HEK293 (cell line): Measurements from ENCODE around the gene DOCK3.

Experiments
- CTCF ChIA-PET: fragments of 350-600 bp; formaldehyde crosslinking; extraction: SDS; loops from one replicate; lab custom pipeline; 2021; ENCODE audit warnings: antibody characterized with exemption; lab: Yijun Ruan, JAX
- POLR2A ChIA-PET: fragments of 300-600 bp; formaldehyde crosslinking; extraction: SDS; loops from one replicate; lab custom pipeline; 2020; ENCODE audit warnings: antibody characterized with exemption, inconsistent platforms; lab: Yijun Ruan, JAX
- H3K27ac ChIP-seq: fragments of 200-500 bp; sonication (Bioruptor generic); 2 replicates; pipeline ENCODE4 v1.5.1; 2014; ENCODE audit warnings: low read depth, low read length, control low read depth, inconsistent platforms; ENCODE audit errors: extremely low read depth
- H3K36me3 ChIP-seq, 2 experiments: fragments of 200-500 bp in 1 of 2; sonication (Bioruptor generic) in 1 of 2; 1 replicate in 1 of 2; 2 replicates in 1 of 2; pipeline ENCODE4 v1.5.1; 2014 to 2017; ENCODE audit warnings: inconsistent platforms in 2 of 2, low read length in 2 of 2; ENCODE audit not compliant: control insufficient read depth in 2 of 2, insufficient read depth in 1 of 2
- H3K4me1 ChIP-seq: fragments of 200-500 bp; sonication (Bioruptor generic); 2 replicates; pipeline ENCODE4 v1.5.1; 2014; ENCODE audit warnings: mild to moderate bottlenecking, low read length, inconsistent platforms; ENCODE audit not compliant: control insufficient read depth, insufficient read depth
- H3K4me3 ChIP-seq: 2 replicates; pipeline ENCODE4 v1.5.1; 2011; ENCODE audit warnings: low read depth, mild to moderate bottlenecking, control low read depth, low read length, moderate library complexity
- H3K9me3 ChIP-seq: fragments of 200-500 bp; sonication (Bioruptor generic); 2 replicates; pipeline ENCODE4 v1.5.1; 2014; ENCODE audit warnings: low read depth, low read length, inconsistent platforms; ENCODE audit not compliant: control insufficient read depth, insufficient read depth
- GLIS2 ChIP-seq: fragments of 450-650 bp; formaldehyde crosslinking; IDR thresholded peaks from 2 replicates; pipeline ENCODE4 v1.5.1; 2016; ENCODE audit warnings: missing biosample characterization, missing genetic modification characterization
- KLF7 ChIP-seq: fragments of 450-650 bp; formaldehyde crosslinking; IDR thresholded peaks from 2 replicates; pipeline ENCODE4 v1.5.1; 2016; ENCODE audit warnings: missing biosample characterization, missing genetic modification characterization, borderline replicate concordance
- PRDM10 ChIP-seq: fragments of 450-650 bp; formaldehyde crosslinking; IDR thresholded peaks from 2 replicates; pipeline ENCODE4 v1.5.1; 2016; ENCODE audit warnings: missing biosample characterization, missing genetic modification characterization
- WT1 ChIP-seq: fragments of 450-650 bp; formaldehyde crosslinking; IDR thresholded peaks from 2 replicates; pipeline ENCODE4 v1.5.1; 2016; ENCODE audit warnings: missing biosample characterization, missing genetic modification characterization
- ZBTB20 ChIP-seq: fragments of 450-650 bp; formaldehyde crosslinking; IDR thresholded peaks from 2 replicates; pipeline ENCODE4 v1.5.1; 2016; ENCODE audit warnings: missing biosample characterization, missing genetic modification characterization
- ZFP3 ChIP-seq: fragments of 450-650 bp; formaldehyde crosslinking; IDR thresholded peaks from 2 replicates; pipeline ENCODE4 v1.5.1; 2016; ENCODE audit warnings: low read depth, missing biosample characterization, missing genetic modification characterization
- ZIC2 ChIP-seq: fragments of 450-650 bp; formaldehyde crosslinking; IDR thresholded peaks from 2 replicates; pipeline ENCODE4 v1.5.1; 2016; ENCODE audit warnings: missing biosample characterization, missing genetic modification characterization
- ZNF133 ChIP-seq: fragments of 450-650 bp; formaldehyde crosslinking; IDR thresholded peaks from 2 replicates; pipeline ENCODE4 v1.5.1; 2016; ENCODE audit warnings: missing biosample characterization, missing genetic modification characterization
- ZNF202 ChIP-seq: fragments of 450-650 bp; formaldehyde crosslinking; IDR thresholded peaks from 2 replicates; pipeline ENCODE4 v1.5.1; 2016; ENCODE audit warnings: missing biosample characterization, missing genetic modification characterization, borderline replicate concordance
- ZNF335 ChIP-seq: fragments of 450-650 bp; formaldehyde crosslinking; conservative IDR thresholded peaks from 2 replicates; pipeline ENCODE4 v1.5.1; 2016; ENCODE audit warnings: missing biosample characterization, missing genetic modification characterization
- ZNF391 ChIP-seq: fragments of 450-650 bp; formaldehyde crosslinking; IDR thresholded peaks from 2 replicates; pipeline ENCODE4 v1.5.1; 2016; ENCODE audit warnings: low read depth, missing biosample characterization, missing genetic modification characterization, borderline replicate concordance
- ZNF488 ChIP-seq: fragments of 450-650 bp; formaldehyde crosslinking; IDR thresholded peaks from 2 replicates; pipeline ENCODE4 v1.5.1; 2016; ENCODE audit warnings: missing biosample characterization, missing genetic modification characterization
- ZNF623 ChIP-seq: fragments of 450-650 bp; formaldehyde crosslinking; IDR thresholded peaks from 2 replicates; pipeline ENCODE4 v1.5.1; 2016; ENCODE audit warnings: missing biosample characterization, missing genetic modification characterization
- ZNF654 ChIP-seq: fragments of 450-650 bp; formaldehyde crosslinking; IDR thresholded peaks from 2 replicates; pipeline ENCODE4 v1.5.1; 2016; ENCODE audit warnings: low read depth, missing biosample characterization, missing genetic modification characterization
- ZNF658 ChIP-seq: fragments of 450-650 bp; formaldehyde crosslinking; IDR thresholded peaks from 2 replicates; pipeline ENCODE4; 2016; ENCODE audit warnings: missing biosample characterization, missing genetic modification characterization
- ZNF670 ChIP-seq: fragments of 450-650 bp; formaldehyde crosslinking; IDR thresholded peaks from 2 replicates; pipeline ENCODE4 v1.5.1; 2016; ENCODE audit warnings: missing biosample characterization, missing genetic modification characterization, low read depth
- ZNF747 ChIP-seq: fragments of 450-650 bp; formaldehyde crosslinking; IDR thresholded peaks from 2 replicates; pipeline ENCODE4 v1.5.1; 2016; ENCODE audit warnings: missing biosample characterization, missing genetic modification characterization
- ZNF776 ChIP-seq: fragments of 450-650 bp; formaldehyde crosslinking; IDR thresholded peaks from 2 replicates; pipeline ENCODE4 v1.5.0; 2017; ENCODE audit warnings: missing biosample characterization, missing genetic modification characterization, borderline replicate concordance
- ZNF792 ChIP-seq: fragments of 450-650 bp; formaldehyde crosslinking; IDR thresholded peaks from 2 replicates; pipeline ENCODE4 v1.5.1; 2016; ENCODE audit warnings: missing biosample characterization, missing genetic modification characterization
- ZSCAN4 ChIP-seq: fragments of 450-650 bp; formaldehyde crosslinking; IDR thresholded peaks from 2 replicates; pipeline ENCODE4 v1.5.1; 2017; ENCODE audit warnings: missing biosample characterization, missing genetic modification characterization
- TF ChIP-seq, protein P1 (sequence below): fragments of 450-650 bp; formaldehyde crosslinking; conservative IDR thresholded peaks from 2 replicates; pipeline ENCODE4 v1.5.1; 2016; ENCODE audit warnings: low read depth, missing biosample characterization, missing genetic modification characterization
- TF ChIP-seq, protein P2 (sequence below): fragments of 450-650 bp; formaldehyde crosslinking; IDR thresholded peaks from 2 replicates; pipeline ENCODE4 v1.5.1; 2016; ENCODE audit warnings: missing biosample characterization, missing genetic modification characterization

DOCK3 gene

GRCh38 chr3:50674349-50675178 is at the start of gene DOCK3:
Gene DOCK3, plus strand, starts transcription at chr3:50674927. Its CDS starts 337 bp downstream, at chr3:50675264.
- peak within 1 kb of the TSS; percentile 95 for H3K27ac ChIP-seq
- peaks cover 8% of the 10 kb centered on the region for H3K4me1 ChIP-seq
- H3K36me3 ChIP-seq, result no peaks in the 10 kb centered on the region
- H3K4me3 ChIP-seq, result peak within 1 kb of the TSS; percentile 65
- ChIA-PET POLR2A (no interaction called here), CTCF (interaction anchor here (0.6 to 1.8 kb wide), 5 partner anchors 8 to 1268 kb away, joined by 3 to 8 read pairs (median 4); no protein-coding TSS in a partner anchor)
- no peaks in the 10 kb centered on the region for H3K9me3 ChIP-seq
- no peak for TF ChIP-seq ZNF658 (tag by site-specific recombination)
- TF ChIP-seq ZNF654 (tag by site-specific recombination), result no peak
- TF ChIP-seq ZNF792 (tag by site-specific recombination), result no peak
- TF ChIP-seq GLIS2 (tag by site-specific recombination), result peak; percentile 16; the same call in 1 of the 2 replicates
- no peak for TF ChIP-seq ZNF202
- TF ChIP-seq PRDM10 (tag by site-specific recombination), result no peak; the same call in 1 of the 2 replicates
- no peak for TF ChIP-seq ZSCAN4 (tag by site-specific recombination)
- no peak for TF ChIP-seq ZNF776 (tag by site-specific recombination)
- no peak for TF ChIP-seq KLF7 (tag by site-specific recombination)
- TF ChIP-seq ZBTB20 (tag by site-specific recombination), result peak; percentile 44; the same call in 1 of the 2 replicates
- TF ChIP-seq ZNF335, result peak; percentile 61; the same call in 1 of the 2 replicates
- no peak for TF ChIP-seq ZNF133 (tag by site-specific recombination)
- TF ChIP-seq WT1 (tag by site-specific recombination), result no peak
- TF ChIP-seq ZIC2 (tag by site-specific recombination), result 0 out of 2 replicates have a peak, but pooled peaks have one; percentile 12

- ChIA-PET CTCF (interaction anchor here (0.5 to 1.8 kb wide), 5 partner anchors 9 to 806 kb away, joined by 3 to 7 read pairs (median 3); partner anchors contain the start of gene MAPKAPK3), POLR2A (no interaction called here)
- Histone ChIP-seq H3K36me3 (peaks cover 0 to 28% of the 10 kb centered on the region in 2 experiments; a peak in 1 of 3 replicates), H3K9me3 (no peaks in the 10 kb centered on the region), H3K4me1 (no peaks in the 10 kb centered on the region), H3K27ac (no peak overlapping the region), H3K4me3 (no peak overlapping the region)
- no peak for TF ChIP-seq ZNF670
- no peak for TF ChIP-seq ZNF391 (tag by site-specific recombination)
- no peak for TF ChIP-seq ZFP3 (tag by site-specific recombination)
- TF ChIP-seq KLF7 (tag by site-specific recombination), result no peak
- TF ChIP-seq ZNF623 (tag by site-specific recombination), result no peak
- TF ChIP-seq ZNF488 (tag by site-specific recombination), result no peak
- TF ChIP-seq, protein P1, sequence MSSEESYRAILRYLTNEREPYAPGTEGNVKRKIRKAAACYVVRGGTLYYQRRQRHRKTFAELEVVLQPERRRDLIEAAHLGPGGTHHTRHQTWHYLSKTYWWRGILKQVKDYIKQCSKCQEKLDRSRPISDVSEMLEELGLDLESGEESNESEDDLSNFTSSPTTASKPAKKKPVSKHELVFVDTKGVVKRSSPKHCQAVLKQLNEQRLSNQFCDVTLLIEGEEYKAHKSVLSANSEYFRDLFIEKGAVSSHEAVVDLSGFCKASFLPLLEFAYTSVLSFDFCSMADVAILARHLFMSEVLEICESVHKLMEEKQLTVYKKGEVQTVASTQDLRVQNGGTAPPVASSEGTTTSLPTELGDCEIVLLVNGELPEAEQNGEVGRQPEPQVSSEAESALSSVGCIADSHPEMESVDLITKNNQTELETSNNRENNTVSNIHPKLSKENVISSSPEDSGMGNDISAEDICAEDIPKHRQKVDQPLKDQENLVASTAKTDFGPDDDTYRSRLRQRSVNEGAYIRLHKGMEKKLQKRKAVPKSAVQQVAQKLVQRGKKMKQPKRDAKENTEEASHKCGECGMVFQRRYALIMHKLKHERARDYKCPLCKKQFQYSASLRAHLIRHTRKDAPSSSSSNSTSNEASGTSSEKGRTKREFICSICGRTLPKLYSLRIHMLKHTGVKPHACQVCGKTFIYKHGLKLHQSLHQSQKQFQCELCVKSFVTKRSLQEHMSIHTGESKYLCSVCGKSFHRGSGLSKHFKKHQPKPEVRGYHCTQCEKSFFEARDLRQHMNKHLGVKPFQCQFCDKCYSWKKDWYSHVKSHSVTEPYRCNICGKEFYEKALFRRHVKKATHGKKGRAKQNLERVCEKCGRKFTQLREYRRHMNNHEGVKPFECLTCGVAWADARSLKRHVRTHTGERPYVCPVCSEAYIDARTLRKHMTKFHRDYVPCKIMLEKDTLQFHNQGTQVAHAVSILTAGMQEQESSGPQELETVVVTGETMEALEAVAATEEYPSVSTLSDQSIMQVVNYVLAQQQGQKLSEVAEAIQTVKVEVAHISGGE, result no peak
- TF ChIP-seq, protein P2, sequence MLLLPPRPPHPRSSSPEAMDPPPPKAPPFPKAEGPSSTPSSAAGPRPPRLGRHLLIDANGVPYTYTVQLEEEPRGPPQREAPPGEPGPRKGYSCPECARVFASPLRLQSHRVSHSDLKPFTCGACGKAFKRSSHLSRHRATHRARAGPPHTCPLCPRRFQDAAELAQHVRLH (tag by site-specific recombination), result no peak
- no peak for TF ChIP-seq ZNF747 (tag by site-specific recombination)
Measured at GRCh38 chr3:50625231-50626182, 49.2 kb upstream of the DOCK3 start.
